Measurements from ENCODE around the gene IL22RA2.
"Not testable (repeated sequence)": the region's sequence is repeated elsewhere in the genome, so short reads cannot be mapped to it uniquely, and the experiment has no call there.

Gene IL22RA2, protein sequence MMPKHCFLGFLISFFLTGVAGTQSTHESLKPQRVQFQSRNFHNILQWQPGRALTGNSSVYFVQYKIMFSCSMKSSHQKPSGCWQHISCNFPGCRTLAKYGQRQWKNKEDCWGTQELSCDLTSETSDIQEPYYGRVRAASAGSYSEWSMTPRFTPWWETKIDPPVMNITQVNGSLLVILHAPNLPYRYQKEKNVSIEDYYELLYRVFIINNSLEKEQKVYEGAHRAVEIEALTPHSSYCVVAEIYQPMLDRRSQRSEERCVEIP

GRCh38 chr6:137173501-137173900, at the start of gene IL22RA2:
Gene IL22RA2 (minus strand): TSS chr6:137173644. CDS start chr6:137161749, 11,895 bp downstream.
- Histone ChIP-seq H3K9me3 (ENCODE audit: low read length) (no peaks in the 10 kb centered on the region), H3K27me3 (ENCODE audit: insufficient read depth, low read length) (peaks cover 9% of the 10 kb centered on the region), H2AFZ (ENCODE audit: low read depth, low read length) (no peak within 1 kb of the TSS), H3K36me3 (ENCODE audit: insufficient read depth, low read length) (no peaks in the 10 kb centered on the region), H3K4me1 (ENCODE audit: insufficient read depth, low read length) (no peaks in the 10 kb centered on the region), H3K4me3 (ENCODE audit: low read length) (no peak within 1 kb of the TSS)

GRCh38 chr6:137222381-137222780, 48.9 kb upstream of the IL22RA2 start:
- no peak overlapping the region for H2AFZ ChIP-seq (ENCODE audit: low read depth, low read length)
- H3K4me3 ChIP-seq (ENCODE audit: low read length), result no peak overlapping the region
- H3K27me3 ChIP-seq (ENCODE audit: insufficient read depth, low read length), result peaks cover 5% of the 10 kb centered on the region
- H3K9me3 ChIP-seq (ENCODE audit: low read length), result no peaks in the 10 kb centered on the region
- H3K36me3 ChIP-seq (ENCODE audit: insufficient read depth, low read length), result no peaks in the 10 kb centered on the region
- peaks cover 15% of the 10 kb centered on the region for H3K4me1 ChIP-seq (ENCODE audit: insufficient read depth, low read length)

DNA sequence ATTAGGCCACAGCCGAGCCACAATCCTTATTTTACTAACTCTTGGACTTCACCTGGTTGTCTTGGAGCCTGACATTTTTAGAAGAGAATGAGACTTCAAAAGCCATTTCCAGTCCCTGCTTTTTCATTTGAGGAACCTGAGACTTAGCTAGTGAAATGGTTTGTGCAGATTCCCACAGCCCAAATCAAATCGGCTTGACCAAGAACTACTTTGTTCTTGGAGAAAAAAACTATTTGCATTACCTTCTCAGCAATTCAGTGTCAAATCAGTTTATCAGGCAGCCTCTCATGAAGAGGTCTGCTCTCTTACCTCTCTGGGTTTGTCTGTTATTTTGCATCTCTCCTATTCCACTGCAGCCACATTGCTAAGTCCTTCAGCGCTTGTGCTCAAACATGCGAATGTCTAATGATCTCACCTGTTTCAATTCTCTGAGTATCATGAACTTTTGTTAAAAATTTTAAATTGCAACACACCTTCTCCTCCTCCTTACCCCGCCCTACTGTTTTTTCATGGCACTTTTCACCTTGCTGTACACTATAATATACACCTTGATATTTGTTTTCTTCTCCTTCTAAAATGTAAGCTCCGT, 46.3 kb upstream of the IL22RA2 start:
- H3K4me3 ChIP-seq (ENCODE audit: low read length), result peak overlapping the region; percentile 71
- peaks cover 2% of the 10 kb centered on the region for H3K27me3 ChIP-seq (ENCODE audit: insufficient read depth, low read length)
- no peaks in the 10 kb centered on the region for H3K9me3 ChIP-seq (ENCODE audit: low read length)
- no peaks in the 10 kb centered on the region for H3K36me3 ChIP-seq (ENCODE audit: insufficient read depth, low read length)
- peak overlapping the region; percentile 98 for H2AFZ ChIP-seq (ENCODE audit: low read depth, low read length)
- peaks cover 20% of the 10 kb centered on the region for H3K4me1 ChIP-seq (ENCODE audit: insufficient read depth, low read length)

GRCh38 chr6:137218917-137219663, 45.6 kb upstream of the IL22RA2 start, which contains the start of gene IFNGR1:
Gene IFNGR1 (minus strand): TSS chr6:137219385. CDS start chr6:137219327, 58 bp downstream.
- no peaks in the 10 kb centered on the region for H3K9me3 ChIP-seq (ENCODE audit: low read length)
- peaks cover 20% of the 10 kb centered on the region for H3K4me1 ChIP-seq (ENCODE audit: insufficient read depth, low read length)
- peak within 1 kb of the TSS; percentile 71 for H3K4me3 ChIP-seq (ENCODE audit: low read length)

DNA sequence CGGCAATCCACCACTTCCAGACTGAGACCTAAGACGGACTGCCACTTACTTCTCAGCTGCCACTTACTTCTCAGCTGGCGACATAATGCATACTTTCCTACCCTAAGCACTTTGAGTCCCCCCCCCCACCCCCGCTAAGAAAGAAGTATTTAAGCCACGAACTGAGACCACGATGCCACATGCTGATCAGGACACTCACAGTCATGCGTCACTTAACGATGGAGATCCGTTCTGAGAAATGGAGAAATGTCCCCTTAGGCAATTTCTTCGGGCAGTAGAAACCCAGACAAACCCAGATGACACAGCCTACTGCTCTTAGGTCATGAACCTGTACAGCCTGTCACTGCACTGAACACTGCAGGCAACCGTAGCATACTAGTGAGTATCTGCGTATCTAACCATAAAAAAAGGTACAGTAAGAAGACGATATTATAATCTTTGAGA, 45.1 kb upstream of the IL22RA2 start:
- Histone ChIP-seq H3K9me3 (ENCODE audit: low read length) (no peaks in the 10 kb centered on the region), H3K4me1 (ENCODE audit: insufficient read depth, low read length) (peaks cover 20% of the 10 kb centered on the region), H3K27me3 (ENCODE audit: insufficient read depth, low read length) (no peaks in the 10 kb centered on the region), H3K36me3 (ENCODE audit: insufficient read depth, low read length) (no peaks in the 10 kb centered on the region), H2AFZ (ENCODE audit: low read depth, low read length) (peak overlapping the region; percentile 98), H3K4me3 (ENCODE audit: low read length) (peak overlapping the region; percentile 71)

More at GRCh38 chr6:137218917-137219663, 45.6 kb upstream of the IL22RA2 start, which contains the start of gene IFNGR1:
- peak within 1 kb of the TSS; percentile 98 for H2AFZ ChIP-seq (ENCODE audit: low read depth, low read length)
- no peaks in the 10 kb centered on the region for H3K27me3 ChIP-seq (ENCODE audit: insufficient read depth, low read length)
- no peaks in the 10 kb centered on the region for H3K36me3 ChIP-seq (ENCODE audit: insufficient read depth, low read length)

- Histone ChIP-seq H3K27me3 (ENCODE audit: insufficient read depth, low read length) (no peaks in the 10 kb centered on the region), H3K36me3 (ENCODE audit: insufficient read depth, low read length) (no peaks in the 10 kb centered on the region), H2AFZ (ENCODE audit: low read depth, low read length) (no peak overlapping the region), H3K4me1 (ENCODE audit: insufficient read depth, low read length) (peaks cover 20% of the 10 kb centered on the region), H3K9me3 (ENCODE audit: low read length) (no peaks in the 10 kb centered on the region), H3K4me3 (ENCODE audit: low read length) (peak overlapping the region; percentile 71)
Measured at GRCh38 chr6:137217801-137218472, 44.5 kb upstream of the IL22RA2 start.

- Histone ChIP-seq H3K4me3 (ENCODE audit: low read length) (peak overlapping the region; percentile 12), H3K27me3 (ENCODE audit: insufficient read depth, low read length) (no peaks in the 10 kb centered on the region), H3K9me3 (ENCODE audit: low read length) (no peaks in the 10 kb centered on the region), H2AFZ (ENCODE audit: low read depth, low read length) (no peak overlapping the region), H3K4me1 (ENCODE audit: insufficient read depth, low read length) (peaks cover 20% of the 10 kb centered on the region), H3K36me3 (ENCODE audit: insufficient read depth, low read length) (no peaks in the 10 kb centered on the region)
Measured at GRCh38 chr6:137216875-137217553, 43.6 kb upstream of the IL22RA2 start.

GRCh38 chr6:137216106-137216505, 42.7 kb upstream of the IL22RA2 start:
- H3K4me3 ChIP-seq (ENCODE audit: low read length), result no peak overlapping the region

DNA sequence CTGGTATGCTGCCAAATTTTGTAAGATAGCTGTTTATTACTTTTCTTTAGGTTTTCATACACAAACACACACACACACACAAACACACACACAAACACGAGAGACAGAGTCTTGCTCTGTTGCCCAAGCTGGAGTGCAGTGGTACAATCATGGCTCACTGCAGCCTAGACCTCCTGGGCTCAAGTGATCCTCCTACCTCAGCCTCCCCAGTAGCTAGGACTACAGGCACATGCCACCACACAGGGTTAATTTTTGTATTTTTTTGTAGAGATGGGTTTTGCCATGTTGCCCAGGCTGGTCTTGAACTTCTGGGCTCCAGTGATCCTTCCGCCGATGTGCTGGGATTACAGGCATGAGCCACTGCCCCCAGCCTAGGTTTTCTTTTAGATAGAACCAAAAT, 42.2 kb upstream of the IL22RA2 start:
- not testable (repeated sequence) for H3K9me3 ChIP-seq (ENCODE audit: low read length); H2AFZ ChIP-seq (ENCODE audit: low read depth, low read length); H3K36me3 ChIP-seq (ENCODE audit: insufficient read depth, low read length); H3K4me3 ChIP-seq (ENCODE audit: low read length); H3K27me3 ChIP-seq (ENCODE audit: insufficient read depth, low read length)
- peaks cover 20% of the 10 kb centered on the region for H3K4me1 ChIP-seq (ENCODE audit: insufficient read depth, low read length)

More at GRCh38 chr6:137216106-137216505, 42.7 kb upstream of the IL22RA2 start:
- Histone ChIP-seq H2AFZ (ENCODE audit: low read depth, low read length) (no peak overlapping the region), H3K36me3 (ENCODE audit: insufficient read depth, low read length) (no peaks in the 10 kb centered on the region), H3K9me3 (ENCODE audit: low read length) (no peaks in the 10 kb centered on the region), H3K4me1 (ENCODE audit: insufficient read depth, low read length) (peaks cover 20% of the 10 kb centered on the region), H3K27me3 (ENCODE audit: insufficient read depth, low read length) (no peaks in the 10 kb centered on the region)

DNA sequence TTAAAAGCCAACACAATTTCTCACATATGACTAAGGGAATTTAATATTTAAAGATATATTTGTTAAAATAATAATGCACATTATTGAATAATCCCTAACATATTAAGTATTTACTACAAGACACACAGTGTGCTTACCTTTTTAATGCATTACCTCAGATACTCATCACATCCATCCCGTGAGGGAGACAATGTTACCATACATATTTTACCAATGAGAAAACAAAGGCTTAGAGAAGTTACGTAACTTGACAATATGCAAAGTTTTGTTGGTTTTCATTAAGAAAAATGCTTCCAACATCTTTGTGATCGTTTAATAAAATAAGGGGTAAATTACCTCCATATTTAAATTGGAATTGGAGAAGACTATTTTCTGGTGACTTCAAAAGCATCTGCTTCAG, 41.5 kb upstream of the IL22RA2 start:
- Histone ChIP-seq H2AFZ (ENCODE audit: low read depth, low read length) (no peak overlapping the region), H3K27me3 (ENCODE audit: insufficient read depth, low read length) (no peaks in the 10 kb centered on the region), H3K4me3 (ENCODE audit: low read length) (no peak overlapping the region), H3K36me3 (ENCODE audit: insufficient read depth, low read length) (no peaks in the 10 kb centered on the region), H3K4me1 (ENCODE audit: insufficient read depth, low read length) (peaks cover 19% of the 10 kb centered on the region), H3K9me3 (ENCODE audit: low read length) (no peaks in the 10 kb centered on the region)

DNA sequence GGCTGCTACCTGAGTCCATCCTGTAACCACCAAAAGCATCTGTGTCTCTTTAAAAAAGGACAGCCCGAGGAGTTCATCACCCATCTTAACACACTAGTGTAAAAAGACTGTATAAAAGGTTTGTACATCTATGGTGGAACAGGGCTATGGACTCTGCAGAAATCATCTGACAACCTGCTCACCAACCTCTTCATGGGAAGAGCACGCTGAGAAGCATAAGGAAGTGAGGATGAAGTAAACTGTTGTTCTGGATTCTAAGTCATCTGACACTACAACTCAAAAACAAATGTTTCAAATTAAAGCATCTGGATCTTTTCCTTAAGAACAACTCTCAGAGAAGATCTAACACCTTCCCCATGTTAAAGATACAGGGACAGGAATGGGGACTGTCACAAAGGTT, 40.4 kb upstream of the IL22RA2 start:
- H3K4me1 ChIP-seq (ENCODE audit: insufficient read depth, low read length), result peaks cover 14% of the 10 kb centered on the region
- H3K27me3 ChIP-seq (ENCODE audit: insufficient read depth, low read length), result no peaks in the 10 kb centered on the region
- H3K9me3 ChIP-seq (ENCODE audit: low read length), result peaks cover 2% of the 10 kb centered on the region
- H2AFZ ChIP-seq (ENCODE audit: low read depth, low read length), result no peak overlapping the region
- no peak overlapping the region for H3K4me3 ChIP-seq (ENCODE audit: low read length)
- H3K36me3 ChIP-seq (ENCODE audit: insufficient read depth, low read length), result no peaks in the 10 kb centered on the region

DNA sequence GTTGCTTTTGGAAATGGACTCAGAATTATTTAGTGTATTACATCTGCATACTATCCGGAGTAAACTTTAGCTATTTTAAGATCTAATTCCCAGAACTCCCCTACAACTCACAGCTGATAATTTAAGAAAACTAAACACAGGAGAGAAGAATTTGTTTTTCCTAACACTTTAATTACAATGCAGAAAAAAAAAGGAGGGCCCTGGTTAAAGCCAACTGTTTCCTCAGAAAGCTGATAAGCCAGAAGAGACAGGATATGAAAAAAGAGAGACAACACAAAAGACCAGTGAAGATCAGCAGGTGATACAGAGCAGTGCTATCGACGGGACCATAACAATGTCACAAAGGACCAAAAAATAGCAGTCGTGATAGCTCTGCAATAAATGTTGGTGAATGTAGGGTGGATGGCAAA, 39.9 kb upstream of the IL22RA2 start:
- Histone ChIP-seq H3K4me1 (ENCODE audit: insufficient read depth, low read length) (peaks cover 14% of the 10 kb centered on the region), H3K27me3 (ENCODE audit: insufficient read depth, low read length) (no peaks in the 10 kb centered on the region), H3K4me3 (ENCODE audit: low read length) (no peak overlapping the region), H2AFZ (ENCODE audit: low read depth, low read length) (no peak overlapping the region), H3K36me3 (ENCODE audit: insufficient read depth, low read length) (no peaks in the 10 kb centered on the region), H3K9me3 (ENCODE audit: low read length) (peaks cover 5% of the 10 kb centered on the region)
